ENCODE data around the gene CHRDL2.

CHRDL2 gene

DNA sequence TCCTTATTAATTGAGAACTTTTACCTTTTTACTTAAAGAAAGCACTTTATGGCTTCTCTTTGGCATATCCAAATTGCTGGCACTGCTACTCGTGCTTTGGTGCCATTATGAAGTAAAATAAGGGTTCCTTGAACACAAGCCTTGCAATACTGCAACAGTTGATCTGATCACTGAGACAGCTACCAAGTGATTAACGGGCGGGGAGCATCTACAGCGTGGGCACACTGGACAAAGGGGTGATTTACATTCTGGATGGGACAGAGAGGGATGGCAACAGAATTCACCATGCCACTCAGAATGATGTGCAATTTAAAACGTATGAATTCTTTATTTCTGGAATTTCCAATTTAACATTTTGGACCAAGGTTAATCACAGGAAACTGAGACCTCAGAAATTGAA lies 7.7 kb downstream of the CHRDL2 start:
- DNase-seq (ENCODE audit: insufficient read length, low spot score), result no peak
- no peak for TF ChIP-seq CTCF (IDR thresholded peaks at IDR 0.05; ENCODE audit: insufficient read depth, missing control alignments)

DNA sequence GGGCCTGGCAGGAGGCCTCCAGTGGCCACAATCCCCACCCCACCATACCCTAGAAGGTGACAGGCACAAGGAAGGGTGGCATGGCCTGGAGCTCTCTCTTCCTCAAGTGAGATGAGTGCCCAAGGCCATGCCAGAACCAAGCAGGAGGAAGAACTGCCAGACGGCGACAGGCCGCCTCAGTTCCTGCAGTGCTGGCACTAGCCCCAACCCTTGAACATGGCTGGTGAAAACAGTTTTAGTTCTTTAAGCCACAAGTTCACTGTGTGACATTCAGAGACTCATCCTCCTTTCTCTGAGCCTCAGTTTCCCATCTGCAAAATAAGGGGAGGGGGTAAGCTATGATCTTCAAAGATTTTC lies 9.8 kb downstream of the CHRDL2 start:
- DNase-seq (ENCODE audit: insufficient read length, low spot score) (no peak), FAIRE-seq (no peak)
- no peak for TF ChIP-seq CTCF (IDR thresholded peaks at IDR 0.05; ENCODE audit: insufficient read depth, missing control alignments)

More for the DNA sequence above, 7.7 kb downstream of the CHRDL2 start:
- FAIRE-seq, result no peak

- DNase-seq (ENCODE audit: insufficient read length, low spot score) (no peak), FAIRE-seq (no peak)
- TF ChIP-seq CTCF (IDR thresholded peaks at IDR 0.05; ENCODE audit: insufficient read depth, missing control alignments), result no peak
These were observed 10.4 kb downstream of the CHRDL2 start for GRCh38 chr11:74720596-74721478.

DNA sequence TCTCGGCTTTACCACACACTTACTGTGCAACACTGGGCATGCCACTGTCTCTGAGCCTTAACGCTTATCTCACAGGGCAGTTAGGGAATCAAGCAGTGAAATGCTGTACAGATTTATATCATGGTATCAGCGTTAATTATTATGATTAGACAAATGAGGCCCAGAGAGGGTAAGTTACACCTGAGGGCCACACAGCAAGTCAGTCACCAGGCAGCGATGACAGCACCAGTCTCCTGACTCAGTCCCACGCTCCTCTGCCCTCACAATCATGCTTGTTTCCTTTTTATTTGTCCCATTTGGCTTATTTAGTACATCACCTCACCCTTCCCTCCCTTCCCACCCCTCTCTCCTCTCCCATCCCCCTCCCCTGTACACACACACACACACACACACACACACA lies 12.2 kb downstream of the CHRDL2 start:
- FAIRE-seq (no peak), DNase-seq (ENCODE audit: insufficient read length, low spot score) (no peak)
- no peak for TF ChIP-seq CTCF (IDR thresholded peaks at IDR 0.05; ENCODE audit: insufficient read depth, missing control alignments)

DNA sequence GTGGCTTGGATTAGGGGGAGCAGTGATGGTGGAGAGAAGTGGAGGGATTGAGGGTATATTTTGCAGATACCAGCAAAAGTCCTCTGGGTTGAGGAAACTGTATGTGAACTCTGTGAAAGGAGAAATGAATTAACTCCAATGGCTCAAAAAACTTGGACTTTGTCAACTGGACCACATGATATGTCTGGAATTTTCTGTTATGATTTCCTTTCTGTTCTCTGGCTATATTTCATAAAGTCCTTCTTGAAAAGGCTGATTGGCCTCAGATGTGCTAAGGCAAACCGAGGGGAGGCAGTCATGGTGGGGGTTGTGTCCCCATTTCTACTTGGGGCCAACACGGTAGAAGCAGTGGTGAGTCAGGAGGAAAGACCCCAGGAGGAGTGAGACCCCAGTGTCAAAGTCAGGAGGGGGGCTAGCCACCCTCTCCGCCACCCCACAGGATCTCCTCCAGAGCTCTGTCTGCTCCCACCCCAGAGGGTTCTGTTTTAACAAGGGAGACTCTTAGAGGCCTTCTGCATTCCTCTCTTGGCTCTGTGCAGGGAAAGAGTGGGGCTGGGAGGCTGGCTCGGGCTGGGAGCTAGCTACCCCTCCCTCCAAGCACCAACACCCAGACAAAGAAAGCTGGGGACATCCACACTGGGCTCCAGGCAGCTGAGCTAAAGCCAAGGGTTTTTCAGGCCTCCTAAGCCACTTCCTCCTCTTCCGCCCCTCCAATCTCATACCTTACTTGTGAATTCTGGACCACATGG lies 13.8 kb downstream of the CHRDL2 start:
- TF ChIP-seq CTCF (IDR thresholded peaks at IDR 0.05; ENCODE audit: insufficient read depth, missing control alignments), result no peak
- DNase-seq (ENCODE audit: insufficient read length, low spot score), result no peak
- FAIRE-seq, result no peak

DNA sequence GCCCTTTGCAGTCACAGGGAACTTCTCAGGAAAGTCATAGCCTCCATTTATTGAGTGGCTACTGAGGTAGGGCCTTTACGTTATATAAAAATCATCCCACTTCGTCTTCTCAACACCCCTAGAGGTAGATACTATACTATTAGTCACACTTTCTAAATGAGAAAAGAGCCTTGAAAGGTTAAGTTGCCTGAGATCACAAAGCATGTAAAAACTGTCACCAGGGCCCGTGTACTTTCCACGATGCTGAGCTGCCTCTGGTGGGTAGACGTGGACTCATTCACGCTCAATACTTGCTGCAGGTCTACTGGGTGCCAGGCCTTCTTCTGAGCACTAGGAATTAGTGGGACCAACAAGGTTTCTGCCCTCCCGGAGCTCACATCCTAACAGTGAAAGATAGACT lies 16.3 kb downstream of the CHRDL2 start:
- no peak for DNase-seq (ENCODE audit: insufficient read length, low spot score)
- no peak for FAIRE-seq

More for the DNA sequence above, 16.3 kb downstream of the CHRDL2 start:
- no peak for TF ChIP-seq CTCF (IDR thresholded peaks at IDR 0.05; ENCODE audit: insufficient read depth, missing control alignments)
